Lung (tissue), 12 donors: ENCODE measurements around the gene COMT. TPM values are rescaled to one million over a fixed set of nuclear protein-coding genes. Genes with fewer than 3 reads are reported as not detected.

ENCODE experiments used
- ATAC-seq: fragments of 200-7000 bp; cut with Tn5 transposase; one replicate; pipeline ENCODE4 v1.9.1; 2020; ENCODE audit warnings: moderate number of reproducible peaks; ENCODE audit not compliant: insufficient read depth, low FRiP score
- DNase-seq, 3 donors: peaks; one replicate each; pipeline ENCODE4 v3.0.0-alpha.2; 2013 to 2017
- H3K27ac ChIP-seq, 2 donors: one replicate each; pipeline ENCODE4 v1.5.1; 2013; ENCODE audit warnings: mild to moderate bottlenecking in 2 of 2, moderate library complexity in 2 of 2, control low read depth in 1 of 2, inconsistent platforms in 1 of 2, low read depth in 1 of 2, low read length in 1 of 2
- H3K27me3 ChIP-seq, 3 donors: one replicate each; pipeline ENCODE4 v1.5.1; 2013; ENCODE audit warnings: low read length in 2 of 3; ENCODE audit not compliant: control insufficient read depth in 3 of 3, insufficient read depth in 3 of 3
- H3K36me3 ChIP-seq, 4 donors: one replicate each; pipeline ENCODE4 v1.5.1; 2013; ENCODE audit warnings: low read length in 4 of 4, mild to moderate bottlenecking in 1 of 4, moderate library complexity in 1 of 4; ENCODE audit not compliant: control insufficient read depth in 4 of 4, insufficient read depth in 4 of 4
- H3K4me1 ChIP-seq, 5 donors: one replicate each; pipeline ENCODE4 v1.5.1; 2013; ENCODE audit warnings: low read length in 5 of 5, mild to moderate bottlenecking in 2 of 5, moderate library complexity in 1 of 5; ENCODE audit not compliant: control insufficient read depth in 5 of 5, insufficient read depth in 5 of 5
- H3K4me3 ChIP-seq: one replicate; pipeline ENCODE4 v1.5.1; 2013; ENCODE audit warnings: mild to moderate bottlenecking, control low read depth, moderate library complexity
- H3K9ac ChIP-seq, 2 donors: one replicate each; pipeline ENCODE4 v1.5.1; 2013; ENCODE audit warnings: low read length in 2 of 2, control low read depth in 1 of 2; ENCODE audit not compliant: insufficient read depth in 1 of 2
- H3K9me3 ChIP-seq, 4 donors: one replicate each; pipeline ENCODE4 v1.5.1; 2013; ENCODE audit warnings: low read length in 3 of 4, mild to moderate bottlenecking in 1 of 4, moderate library complexity in 1 of 4; ENCODE audit not compliant: control insufficient read depth in 4 of 4, insufficient read depth in 3 of 4
- WGBS, 2 donors: extraction: QIAGEN DNeasy Blood & Tissue Kit; methylation state at CpG; one replicate each; pipeline ENCODE4 v1.1.7; 2013; 5-methylcytosine and 5-hydroxymethylcytosine counted together
- polyA plus RNA-seq, 2 donors: library from polyadenylated mRNA; stranded (reverse); fragments of 200-250 nt; gene quantifications; one replicate each; pipeline ENCODE4 v1.2.1, GENCODE V29; 2013
- total RNA-seq, 2 donors: library from RNA; depleted of rRNA in 1 of 2; stranded (reverse); fragments of >200 nt in 1 of 2; gene quantifications; one replicate each; pipeline ENCODE4 v1.2.1, GENCODE V29; 2014 to 2021
- TF ChIP-seq, protein P1 (sequence below): IDR thresholded peaks from 2 replicates; pipeline ENCODE4 v1.5.1; 2012; ENCODE audit warnings: mild to moderate bottlenecking; ENCODE audit errors: control extremely low read depth, extremely low read depth
- donor health status: control.
- donor health status: control.
- donor health status: Bipolar disorder and iron deficiency.
- donor health status: healthy.
- donor health status: DM: yes; HTN: yes; CAD: no.

COMT gene
- total and polyA plus RNA-seq, 4 donors: 147 to 272 (median 208) TPM

DNA sequence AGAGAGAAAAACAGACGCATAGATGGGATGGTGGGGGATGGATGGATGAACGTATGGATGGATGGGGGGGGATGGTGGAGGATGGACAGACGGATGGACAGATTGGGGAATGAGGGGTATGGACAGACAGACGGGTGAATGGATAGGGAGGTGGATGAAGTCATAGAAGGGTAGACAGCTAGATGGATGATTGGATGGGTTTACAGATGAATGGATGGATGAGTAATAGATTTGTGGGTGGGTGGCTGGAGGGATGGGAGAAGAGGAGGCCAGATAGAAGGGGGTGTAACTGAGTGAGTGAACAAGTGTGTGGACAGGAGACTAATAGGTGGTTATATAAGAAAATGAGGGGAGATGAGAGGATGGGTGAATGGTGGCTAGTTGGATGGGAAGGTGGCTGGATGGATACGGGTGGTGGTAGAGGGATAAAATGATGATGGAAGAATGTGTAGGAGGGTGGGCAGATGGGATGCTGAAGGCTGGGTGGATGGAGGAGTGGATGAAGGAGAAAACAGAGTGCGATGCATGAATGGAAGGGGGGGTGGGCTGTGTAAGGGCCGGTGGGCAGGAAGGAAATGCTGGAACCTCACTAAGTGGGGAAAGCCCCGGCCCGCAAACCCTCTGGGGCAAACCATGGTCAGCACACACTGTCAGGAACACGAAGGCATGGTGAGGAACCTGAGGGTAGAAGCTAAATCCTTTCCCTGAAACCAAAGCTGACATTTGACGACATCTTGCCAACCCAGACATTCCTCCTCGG, 53.5 kb downstream of the COMT start:
- DNase-seq: no peak
- H3K27ac ChIP-seq: peak overlapping the region in 1 of 2 donors; percentile 7
- H3K27me3 ChIP-seq: no peaks in the 10 kb centered on the region
- no peaks in the 10 kb centered on the region for H3K9me3 ChIP-seq
- 74 to 76% methylated on average over 12 of the region's 12 CpGs for WGBS, 2 donors
- H3K9ac ChIP-seq: no peak overlapping the region
- no peaks in the 10 kb centered on the region for H3K36me3 ChIP-seq
- TF ChIP-seq, protein P1, sequence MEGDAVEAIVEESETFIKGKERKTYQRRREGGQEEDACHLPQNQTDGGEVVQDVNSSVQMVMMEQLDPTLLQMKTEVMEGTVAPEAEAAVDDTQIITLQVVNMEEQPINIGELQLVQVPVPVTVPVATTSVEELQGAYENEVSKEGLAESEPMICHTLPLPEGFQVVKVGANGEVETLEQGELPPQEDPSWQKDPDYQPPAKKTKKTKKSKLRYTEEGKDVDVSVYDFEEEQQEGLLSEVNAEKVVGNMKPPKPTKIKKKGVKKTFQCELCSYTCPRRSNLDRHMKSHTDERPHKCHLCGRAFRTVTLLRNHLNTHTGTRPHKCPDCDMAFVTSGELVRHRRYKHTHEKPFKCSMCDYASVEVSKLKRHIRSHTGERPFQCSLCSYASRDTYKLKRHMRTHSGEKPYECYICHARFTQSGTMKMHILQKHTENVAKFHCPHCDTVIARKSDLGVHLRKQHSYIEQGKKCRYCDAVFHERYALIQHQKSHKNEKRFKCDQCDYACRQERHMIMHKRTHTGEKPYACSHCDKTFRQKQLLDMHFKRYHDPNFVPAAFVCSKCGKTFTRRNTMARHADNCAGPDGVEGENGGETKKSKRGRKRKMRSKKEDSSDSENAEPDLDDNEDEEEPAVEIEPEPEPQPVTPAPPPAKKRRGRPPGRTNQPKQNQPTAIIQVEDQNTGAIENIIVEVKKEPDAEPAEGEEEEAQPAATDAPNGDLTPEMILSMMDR: no peak
- H3K4me3 ChIP-seq: no peak overlapping the region
- no peak for ATAC-seq
- H3K4me1 ChIP-seq: peaks cover 0 to 52% (median 21%) of the 10 kb centered on the region in 5 donors

DNA sequence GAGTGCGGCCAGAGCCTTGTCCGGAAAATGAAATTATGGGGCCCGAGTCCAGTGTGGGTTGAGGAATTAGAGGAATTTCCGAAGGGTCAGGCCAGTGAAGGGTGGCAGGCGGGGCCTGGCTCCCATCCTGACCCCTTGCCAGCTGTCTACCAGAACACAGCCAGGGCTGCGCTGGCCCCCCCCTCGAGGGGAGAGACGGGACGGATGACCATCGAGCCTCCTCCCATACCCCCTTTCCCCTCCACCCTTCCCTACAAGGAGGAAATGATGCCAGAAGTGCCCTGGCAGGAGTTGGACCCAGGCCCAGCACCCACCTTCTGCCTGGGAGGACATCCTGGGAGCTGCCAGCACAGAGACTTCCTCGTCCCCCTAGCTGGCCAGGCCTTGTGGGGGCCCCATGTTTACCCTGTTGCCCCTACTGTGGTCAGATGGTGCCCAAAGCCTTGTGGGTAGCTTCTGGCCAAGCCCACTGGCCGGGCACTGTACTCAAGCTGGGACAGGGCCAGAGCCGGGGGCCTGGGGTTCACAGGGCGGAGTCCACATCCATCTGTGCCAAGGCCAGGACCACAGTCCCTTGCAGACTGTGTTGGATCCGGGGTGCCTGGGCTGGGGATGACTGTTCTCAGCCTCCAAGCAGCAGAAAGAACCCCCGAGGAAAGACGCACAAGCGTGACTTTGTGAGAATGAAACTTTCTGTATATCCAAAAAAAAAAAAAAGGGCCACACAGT, 54.2 kb downstream of the COMT start:
- no peak overlapping the region for H3K9ac ChIP-seq
- DNase-seq (peak; percentile 78 to 83 (median 79)), ATAC-seq (no peak)
- H3K9me3 ChIP-seq: no peaks in the 10 kb centered on the region
- H3K36me3 ChIP-seq: no peaks in the 10 kb centered on the region
- peaks cover 0 to 59% (median 20%) of the 10 kb centered on the region in 5 donors for H3K4me1 ChIP-seq
- H3K27ac ChIP-seq: peak overlapping the region in 1 of 2 donors; percentile 34
- H3K4me3 ChIP-seq: no peak overlapping the region
- WGBS, 2 donors: 70 to 71% methylated on average over 18 of the region's 18 CpGs
- TF ChIP-seq, protein P1: no peak
- no peaks in the 10 kb centered on the region for H3K27me3 ChIP-seq

DNA sequence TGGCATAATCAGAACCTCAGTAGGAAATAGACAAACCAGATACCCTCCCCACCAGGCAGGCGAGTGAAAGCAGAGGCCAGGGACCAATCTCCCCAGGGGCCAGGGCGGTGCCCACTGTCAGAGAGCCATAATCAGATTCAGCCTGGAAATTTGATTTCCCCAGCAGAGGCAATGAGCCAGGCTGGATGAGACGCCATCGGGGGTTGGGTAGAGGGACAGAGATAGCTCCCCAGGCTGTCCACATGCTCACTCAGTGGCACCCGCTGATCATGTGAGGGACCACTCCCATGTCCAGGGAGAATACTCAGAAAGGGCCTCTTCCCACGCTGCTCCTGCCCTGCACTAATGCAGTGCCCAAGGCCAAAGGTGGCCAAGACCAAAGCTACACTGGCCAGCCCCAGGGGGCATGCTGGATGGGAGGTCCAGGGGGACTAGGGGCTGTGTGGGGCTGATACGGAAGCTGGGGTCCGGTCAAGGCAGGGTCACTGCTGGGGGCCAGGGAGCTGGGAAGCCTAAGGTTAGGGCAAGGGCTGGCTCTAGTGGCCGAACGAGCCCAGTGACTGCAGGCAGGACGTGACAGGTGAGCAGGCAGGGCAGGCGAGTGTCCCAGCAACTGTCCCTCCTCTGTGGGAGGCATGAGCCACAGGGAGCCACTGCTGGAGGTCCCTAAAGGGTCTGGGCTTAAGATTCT, 55.3 kb downstream of the COMT start:
- no peak overlapping the region for H3K4me3 ChIP-seq
- peaks cover 0 to 57% (median 20%) of the 10 kb centered on the region in 5 donors for H3K4me1 ChIP-seq
- H3K27me3 ChIP-seq: no peaks in the 10 kb centered on the region
- TF ChIP-seq, protein P1: no peak
- ATAC-seq (no peak), DNase-seq (no peak)
- WGBS, 2 donors: 90 to 91% methylated on average over 12 of the region's 12 CpGs
- no peak overlapping the region for H3K9ac ChIP-seq
- H3K36me3 ChIP-seq: no peaks in the 10 kb centered on the region
- H3K9me3 ChIP-seq: no peaks in the 10 kb centered on the region
- H3K27ac ChIP-seq: no peak overlapping the region
